IMR-90 (cell line): ENCODE data around the gene EDARADD.

Source experiments
- FOS ChIP-seq: fragments of 150-350 bp; IDR thresholded peaks from 2 replicates; pipeline ENCODE4 v1.6.1; 2016; ENCODE audit warnings: low read depth, low read length
- MAFK ChIP-seq: IDR thresholded peaks from 2 replicates; pipeline ENCODE4 v1.6.1; 2012; ENCODE audit warnings: low read depth, low read length, improper control_type of control experiment
- POLR2A ChIP-seq: IDR thresholded peaks from 2 replicates; pipeline ENCODE4 v1.6.1; 2012; ENCODE audit warnings: mild to moderate bottlenecking, low read depth, low read length
- RAD21 ChIP-seq: IDR thresholded peaks from 2 replicates; pipeline ENCODE4 v1.6.1; 2012; ENCODE audit warnings: low read length, improper control_type of control experiment
- SMC3 ChIP-seq: fragments of 150-350 bp; IDR thresholded peaks from 2 replicates; pipeline ENCODE4 v1.6.1; 2016; ENCODE audit warnings: low read depth, mild to moderate bottlenecking, antibody characterized with exemption, low read length, moderate library complexity
- TF ChIP-seq, protein P1 (sequence below): conservative IDR thresholded peaks from 2 replicates; pipeline ENCODE4 v1.5.1; 2012; ENCODE audit warnings: mild to moderate bottlenecking, low read depth, low read length, improper control_type of control experiment

DNA sequence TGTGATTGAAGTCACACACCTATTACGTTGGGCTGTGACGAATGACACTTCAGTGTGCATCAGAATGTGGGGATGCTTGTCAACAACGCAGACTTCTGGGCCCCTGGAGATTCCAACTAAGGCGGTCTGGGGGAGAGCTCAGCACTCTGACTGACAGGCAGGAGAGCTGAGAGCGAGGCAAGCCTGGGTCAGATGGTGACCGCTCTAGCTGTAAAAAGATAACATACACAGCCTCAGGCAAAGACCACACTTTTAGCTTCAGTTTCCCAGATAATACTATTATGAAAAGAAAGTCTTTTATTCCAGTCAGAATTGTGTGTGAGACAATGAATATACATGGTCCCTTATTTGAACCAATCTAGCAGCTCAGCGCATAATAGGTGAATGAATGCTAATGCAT, 25.4 kb downstream of the EDARADD start:
- TF ChIP-seq, protein P1, sequence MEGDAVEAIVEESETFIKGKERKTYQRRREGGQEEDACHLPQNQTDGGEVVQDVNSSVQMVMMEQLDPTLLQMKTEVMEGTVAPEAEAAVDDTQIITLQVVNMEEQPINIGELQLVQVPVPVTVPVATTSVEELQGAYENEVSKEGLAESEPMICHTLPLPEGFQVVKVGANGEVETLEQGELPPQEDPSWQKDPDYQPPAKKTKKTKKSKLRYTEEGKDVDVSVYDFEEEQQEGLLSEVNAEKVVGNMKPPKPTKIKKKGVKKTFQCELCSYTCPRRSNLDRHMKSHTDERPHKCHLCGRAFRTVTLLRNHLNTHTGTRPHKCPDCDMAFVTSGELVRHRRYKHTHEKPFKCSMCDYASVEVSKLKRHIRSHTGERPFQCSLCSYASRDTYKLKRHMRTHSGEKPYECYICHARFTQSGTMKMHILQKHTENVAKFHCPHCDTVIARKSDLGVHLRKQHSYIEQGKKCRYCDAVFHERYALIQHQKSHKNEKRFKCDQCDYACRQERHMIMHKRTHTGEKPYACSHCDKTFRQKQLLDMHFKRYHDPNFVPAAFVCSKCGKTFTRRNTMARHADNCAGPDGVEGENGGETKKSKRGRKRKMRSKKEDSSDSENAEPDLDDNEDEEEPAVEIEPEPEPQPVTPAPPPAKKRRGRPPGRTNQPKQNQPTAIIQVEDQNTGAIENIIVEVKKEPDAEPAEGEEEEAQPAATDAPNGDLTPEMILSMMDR: no peak
- TF ChIP-seq RAD21: no peak
- TF ChIP-seq MAFK: no peak
- TF ChIP-seq POLR2A: no peak
- no peak for TF ChIP-seq SMC3
- no peak for TF ChIP-seq FOS
